ENCODE measurements around the gene OGFOD1.
A peak's percentile ranks its signal among the peaks of the same experiment; 100 is the strongest.

OGFOD1 gene

DNA sequence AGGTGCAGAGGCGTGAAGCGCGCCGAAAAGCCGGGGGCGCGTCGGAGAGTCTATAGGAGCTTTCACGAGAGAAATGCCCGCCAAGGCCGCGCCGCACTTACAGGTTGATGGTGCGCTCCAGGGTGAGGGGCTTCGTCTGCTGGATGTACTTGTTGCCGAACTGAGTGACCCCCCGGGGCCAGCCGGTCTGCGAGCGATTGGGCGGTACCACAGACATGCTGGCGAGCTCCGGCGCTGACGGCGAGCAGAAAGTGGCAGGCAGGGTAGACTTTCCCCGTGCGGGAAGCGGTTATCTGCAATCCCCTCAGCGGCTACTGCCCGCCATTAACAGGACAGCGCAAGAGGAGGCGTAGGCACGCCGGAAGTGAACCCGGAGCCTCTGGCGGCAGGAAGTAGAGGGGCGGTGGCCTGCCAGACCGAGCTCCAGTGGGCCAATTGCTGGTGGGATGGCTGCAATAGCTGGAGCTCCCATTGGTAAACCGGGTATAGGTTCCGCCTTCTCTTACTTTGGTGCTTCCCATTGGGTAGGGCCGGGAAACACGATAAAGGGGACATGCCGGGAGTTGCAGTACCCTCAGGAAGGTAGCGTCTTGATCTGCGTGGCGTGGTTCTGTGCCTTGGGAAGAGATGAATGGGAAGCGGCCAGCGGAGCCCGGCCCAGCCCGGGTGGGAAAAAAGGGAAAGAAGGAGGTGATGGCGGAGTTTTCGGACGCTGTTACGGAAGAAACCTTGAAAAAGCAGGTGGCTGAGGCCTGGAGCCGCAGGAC, at the start of gene OGFOD1, which contains the start of gene NUDT21:
Gene OGFOD1, plus strand, starts transcription at position 569 of the 767 bp plus-strand sequence. Its CDS starts 59 bp downstream, at position 628.
Gene NUDT21, minus strand, starts transcription at position 347 of the 767 bp plus-strand sequence. Its CDS starts 130 bp downstream, at position 217.
- peak; percentile 90 for DNase-seq

DNA sequence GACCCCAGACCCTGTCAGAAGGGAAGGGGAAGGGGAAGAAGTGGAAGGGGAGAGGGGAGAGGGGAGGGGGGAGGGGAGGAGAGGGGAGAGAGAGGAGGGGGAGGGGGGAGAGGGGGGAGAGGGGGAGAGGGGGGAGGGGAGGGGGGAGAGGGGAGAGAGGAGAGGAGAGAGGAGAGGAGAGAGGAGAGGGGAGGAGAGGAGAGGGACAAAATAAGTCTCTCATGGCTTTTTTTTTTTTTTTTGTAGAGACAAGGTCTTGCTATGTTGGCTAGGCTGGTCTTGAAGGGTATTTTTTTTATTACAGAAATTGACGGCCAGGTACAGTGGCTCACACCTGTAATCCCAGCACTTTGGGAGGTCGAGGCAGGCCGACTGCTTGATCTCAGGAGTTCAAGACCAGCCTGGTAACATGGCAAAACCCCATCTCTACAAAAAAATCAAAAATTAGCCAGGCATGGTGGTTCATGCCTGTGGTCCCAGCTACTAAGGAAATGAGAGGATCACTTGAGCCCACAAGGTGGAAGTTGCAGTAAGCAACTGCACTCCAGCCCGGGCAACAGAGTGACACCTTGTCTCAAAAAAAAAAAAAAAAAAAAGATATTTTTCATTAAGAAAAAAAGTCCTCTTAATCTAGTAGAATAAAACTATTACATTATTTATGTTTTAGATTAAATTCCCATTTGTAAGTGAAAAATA, 45.2 kb upstream of the OGFOD1 start:
- DNase-seq = no peak

DNA sequence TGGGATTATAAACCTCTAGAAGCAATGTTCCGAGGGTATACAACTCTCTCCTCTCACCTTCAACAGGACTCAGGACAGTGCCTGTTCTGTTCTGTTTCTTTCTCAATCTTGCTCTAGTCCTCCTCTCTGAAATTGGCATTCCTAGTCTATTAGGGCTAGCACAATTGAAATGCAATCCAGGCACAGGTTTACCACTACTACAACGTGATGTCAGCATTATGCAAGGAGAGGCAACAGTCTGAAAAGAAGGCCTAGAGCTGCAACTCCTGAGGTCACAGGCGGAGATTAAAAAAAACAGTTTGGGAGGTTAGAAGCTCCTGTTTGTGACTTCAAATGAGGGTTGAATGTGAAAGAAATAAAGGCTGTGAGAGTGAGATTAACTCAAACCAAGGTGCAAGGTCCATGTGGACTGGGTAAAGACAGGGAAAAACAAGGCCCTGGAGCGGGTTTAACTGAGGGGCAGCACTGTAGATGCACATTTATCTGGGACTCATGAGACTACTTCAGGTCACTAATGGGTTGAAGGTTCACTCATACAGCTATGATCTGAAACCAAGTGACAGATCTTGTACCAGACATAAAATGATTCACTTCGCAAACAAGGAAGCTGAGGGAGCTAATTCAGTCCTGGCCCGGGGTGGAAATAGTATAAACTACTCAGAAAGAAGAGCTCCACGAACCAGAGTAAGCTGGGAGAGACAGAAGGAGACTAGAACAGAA, 42.8 kb upstream of the OGFOD1 start:
- DNase-seq = no peak

DNA sequence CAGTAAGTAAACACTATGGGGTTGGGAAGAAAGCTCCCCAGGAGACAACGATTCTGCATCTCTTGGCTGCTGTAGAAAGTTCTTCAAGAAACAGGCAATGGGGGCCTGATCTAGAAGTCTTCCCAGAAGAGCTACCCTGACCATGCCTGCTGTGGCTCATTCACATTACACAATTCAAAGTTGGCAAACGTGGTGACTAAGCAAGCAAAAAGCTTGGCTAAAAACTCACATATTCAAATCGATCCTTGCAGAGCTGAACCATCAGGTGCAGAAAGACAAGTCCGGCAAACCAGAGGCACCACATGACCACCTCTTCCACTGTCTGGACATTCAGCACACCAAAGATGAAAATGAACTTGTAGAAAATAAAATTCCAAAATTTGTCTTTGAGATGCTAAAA, 42.2 kb upstream of the OGFOD1 start:
- DNase-seq = no peak

DNA sequence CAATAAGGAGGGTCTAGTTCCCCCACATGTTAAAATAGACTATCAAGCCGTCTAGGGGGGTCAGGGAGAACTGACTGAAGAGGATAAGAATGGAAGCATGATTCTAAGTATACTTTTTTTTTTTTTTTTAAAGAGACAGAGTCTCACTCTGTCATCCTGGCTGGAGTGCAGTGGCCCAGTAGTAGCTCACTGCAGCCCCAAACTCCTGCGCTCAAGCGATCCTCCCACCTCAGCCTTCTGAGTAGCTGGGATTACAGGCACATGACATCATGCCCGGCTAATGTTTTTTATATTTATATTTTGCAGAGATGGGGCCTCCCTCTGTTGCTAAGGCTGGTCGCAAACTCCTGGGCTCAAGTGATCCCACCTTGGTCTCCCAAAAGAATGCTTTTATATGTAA, 40.2 kb upstream of the OGFOD1 start:
- no peak for DNase-seq

DNA sequence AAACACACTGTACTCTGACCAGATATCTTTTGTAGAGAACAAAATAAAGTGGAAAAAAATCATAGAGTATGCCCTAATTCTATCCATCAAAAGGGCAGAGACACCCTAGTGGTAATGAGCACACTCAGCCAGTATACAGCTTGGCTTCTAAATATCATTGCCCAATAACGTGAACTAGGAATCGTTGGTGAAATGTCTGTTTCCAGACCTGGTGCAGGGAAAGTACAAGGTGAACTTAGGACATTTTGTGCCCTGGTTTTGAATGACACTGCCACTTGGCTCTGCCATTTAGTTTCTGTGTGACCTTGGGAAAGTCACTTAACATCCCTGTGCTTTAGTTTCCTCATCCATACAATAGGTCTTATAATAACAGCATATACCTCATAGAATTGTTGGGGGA, 39.7 kb upstream of the OGFOD1 start:
- no peak for DNase-seq

DNA sequence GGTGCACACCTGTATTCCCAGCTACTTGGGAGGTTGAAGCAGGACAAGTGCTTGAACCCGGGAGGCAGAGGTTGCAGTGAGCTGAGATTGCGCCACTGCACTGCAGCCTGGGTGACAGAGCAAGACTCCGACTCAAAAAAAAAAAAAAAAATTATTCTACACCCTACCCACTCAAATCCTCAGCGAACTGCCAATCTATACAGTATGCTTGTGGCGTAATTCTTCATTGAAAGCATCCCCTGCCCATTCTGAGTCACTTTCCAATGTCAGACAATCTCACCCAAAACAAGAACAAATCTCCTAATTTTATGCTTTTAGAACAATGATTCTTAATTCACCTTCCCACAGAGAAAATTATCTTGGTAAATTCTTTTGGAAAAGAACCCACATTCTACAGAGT, 38.0 kb upstream of the OGFOD1 start:
- DNase-seq = no peak

DNA sequence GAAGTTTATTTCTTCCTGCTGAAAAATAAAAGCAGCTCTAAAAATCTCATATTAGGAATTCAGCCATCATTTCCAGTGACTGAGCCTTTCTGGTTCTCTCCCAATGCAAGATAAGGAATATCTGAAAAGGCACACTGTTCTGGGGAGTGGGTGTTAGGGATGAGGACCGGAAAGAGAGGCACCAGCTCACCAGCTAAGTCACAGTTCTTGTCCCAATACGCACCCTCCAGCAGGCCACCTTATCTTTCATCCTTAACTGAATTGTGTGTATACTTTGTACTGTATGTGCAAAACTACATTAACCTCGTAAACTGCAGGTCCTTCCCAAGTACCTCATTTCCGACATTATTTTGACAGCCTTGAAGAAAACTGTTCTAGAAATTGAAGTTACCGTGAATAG, 37.0 kb upstream of the OGFOD1 start:
- no peak for DNase-seq

DNA sequence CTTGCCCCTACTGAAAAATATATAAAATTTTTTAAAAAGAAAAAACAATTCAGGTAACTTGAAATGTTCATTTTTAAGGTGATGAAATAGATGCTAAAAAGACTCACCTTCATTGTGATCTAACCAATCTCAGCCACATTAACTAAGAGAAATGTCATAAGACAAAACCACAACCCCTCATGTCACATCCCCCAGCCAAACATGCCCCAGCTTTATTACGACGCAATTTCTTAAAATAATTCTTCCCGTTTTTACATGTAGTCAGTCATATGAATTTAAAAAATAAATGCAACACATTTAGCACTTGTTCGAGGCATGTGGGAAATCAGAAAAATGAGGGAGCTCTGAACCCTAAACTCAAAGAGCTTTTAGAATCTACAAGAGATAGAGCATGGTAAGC, 35.5 kb upstream of the OGFOD1 start:
- DNase-seq = no peak

DNA sequence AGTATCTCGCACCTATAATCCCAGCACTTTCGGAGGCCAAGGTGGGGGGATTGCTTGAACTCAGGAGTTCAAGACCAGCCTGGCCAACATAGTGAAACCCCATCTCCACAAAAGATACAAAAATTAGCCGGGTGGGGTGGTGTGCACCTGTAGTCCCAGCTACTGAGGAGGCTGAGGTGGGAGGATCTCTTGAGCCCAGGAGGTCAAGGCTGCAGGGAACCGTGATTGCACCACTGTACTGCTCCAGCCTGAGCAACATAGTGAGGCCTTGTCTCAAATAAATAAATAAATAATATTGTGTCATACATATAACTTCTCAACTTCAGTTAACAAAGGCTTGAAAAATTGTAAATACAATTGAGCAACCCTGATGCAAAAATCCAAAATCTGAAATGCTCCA, 34.2 kb upstream of the OGFOD1 start:
- no peak for DNase-seq

DNA sequence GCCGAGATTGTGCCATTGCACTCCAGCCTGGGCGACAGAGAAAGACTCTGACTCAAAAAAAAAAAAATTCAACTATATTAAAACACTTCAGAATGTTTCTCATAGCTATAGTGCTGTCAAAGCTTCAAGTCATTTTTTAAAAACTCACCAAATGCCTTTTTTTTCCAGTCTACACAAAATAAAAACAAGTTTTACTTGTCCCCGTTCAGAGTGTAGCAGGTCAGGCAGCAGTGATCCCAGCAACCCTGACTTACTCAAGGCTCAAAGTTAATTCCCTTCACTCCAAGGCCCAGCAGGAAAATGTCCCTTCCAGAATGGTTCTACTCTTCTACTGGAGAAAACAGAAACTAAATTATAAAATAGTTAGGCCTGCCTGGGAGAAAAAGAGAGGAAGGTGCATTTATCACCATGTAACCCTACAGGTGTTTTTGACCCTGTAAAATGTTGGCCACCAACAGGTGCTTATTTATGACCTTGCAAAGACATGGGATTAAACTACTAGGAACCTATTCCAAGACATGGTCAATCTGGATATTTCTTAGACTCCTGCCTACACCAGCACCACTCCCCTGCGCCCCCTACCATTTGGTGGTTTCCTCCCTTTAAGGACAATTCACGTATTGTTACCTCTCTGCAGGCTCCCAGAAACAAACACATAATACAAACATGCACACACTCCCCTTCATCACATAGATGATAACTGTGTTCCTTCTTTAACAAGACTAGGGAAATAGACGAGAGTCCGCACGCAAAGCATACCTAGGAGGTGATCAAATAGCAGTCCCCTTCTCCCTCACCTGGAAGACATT, 31.4 kb upstream of the OGFOD1 start:
- no peak for DNase-seq

DNA sequence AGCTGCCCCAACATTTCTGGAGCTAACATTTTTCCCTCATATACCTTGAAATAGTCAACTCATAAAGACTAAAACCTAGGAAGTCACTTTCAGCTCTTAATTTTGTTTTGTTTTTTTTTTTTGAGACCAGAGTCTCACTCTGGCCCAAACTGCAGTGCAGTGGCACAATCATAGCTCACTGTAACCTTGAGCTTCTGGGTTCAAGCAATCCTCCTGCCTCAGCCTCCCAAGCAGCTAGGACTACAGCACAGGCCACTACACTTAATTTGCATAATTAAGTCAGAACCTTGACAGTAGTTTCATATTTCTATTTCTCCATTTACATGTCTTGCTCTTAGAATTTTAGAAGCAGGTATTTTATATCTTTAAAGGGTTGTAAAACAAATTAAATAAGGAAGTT, 30.7 kb upstream of the OGFOD1 start:
- no peak for DNase-seq

DNA sequence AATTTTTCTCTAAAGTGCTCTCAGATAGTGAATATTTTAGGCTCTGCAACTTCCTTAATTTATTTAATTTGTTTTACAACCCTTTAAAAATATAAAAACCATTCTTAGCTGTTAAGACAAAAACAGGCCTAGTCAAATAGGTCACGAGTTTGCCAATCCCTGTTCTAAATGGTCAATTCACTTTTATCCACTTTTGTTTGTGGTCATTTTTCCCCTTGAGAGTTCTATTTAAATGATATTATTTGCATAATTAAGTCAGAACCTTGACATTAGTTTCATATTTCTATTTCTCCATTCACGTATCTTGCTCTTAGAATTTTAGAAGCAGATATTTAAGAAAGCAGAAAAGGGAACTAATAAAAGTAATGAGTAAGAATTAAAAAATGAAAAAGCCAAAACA, 30.0 kb upstream of the OGFOD1 start:
- DNase-seq = no peak

DNA sequence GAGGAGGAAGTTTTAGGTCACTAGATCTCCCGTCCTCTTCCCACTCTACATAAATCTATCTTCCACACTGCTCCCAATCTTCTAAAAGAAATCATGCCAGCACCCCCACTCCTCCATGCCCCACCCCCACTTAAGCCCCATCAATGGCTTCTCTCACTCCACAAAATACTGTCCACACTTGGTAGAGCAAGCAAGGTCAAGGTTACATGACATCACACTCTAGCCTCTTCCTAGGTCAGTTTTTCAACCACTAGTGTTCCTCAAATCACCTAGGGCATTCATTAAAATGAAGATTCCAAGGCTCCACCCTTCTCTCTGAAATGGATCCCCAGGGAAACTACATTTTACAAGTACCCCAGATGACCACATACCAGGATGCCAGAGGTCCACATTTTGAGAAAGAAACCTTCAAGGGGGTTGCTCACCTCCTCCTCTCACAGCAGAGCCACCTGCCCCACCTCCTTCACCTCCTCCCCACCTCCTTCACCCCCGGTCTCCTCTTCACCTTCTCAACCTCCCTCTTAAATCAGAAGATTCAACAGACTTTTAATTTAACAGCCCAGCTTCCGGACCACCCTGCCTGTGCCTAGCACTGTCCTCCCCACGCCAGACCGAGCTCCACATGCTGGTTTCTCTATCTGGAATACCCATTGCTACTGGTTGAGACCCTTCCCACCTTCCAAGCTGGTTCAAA, 29.2 kb upstream of the OGFOD1 start:
- no peak for DNase-seq

DNA sequence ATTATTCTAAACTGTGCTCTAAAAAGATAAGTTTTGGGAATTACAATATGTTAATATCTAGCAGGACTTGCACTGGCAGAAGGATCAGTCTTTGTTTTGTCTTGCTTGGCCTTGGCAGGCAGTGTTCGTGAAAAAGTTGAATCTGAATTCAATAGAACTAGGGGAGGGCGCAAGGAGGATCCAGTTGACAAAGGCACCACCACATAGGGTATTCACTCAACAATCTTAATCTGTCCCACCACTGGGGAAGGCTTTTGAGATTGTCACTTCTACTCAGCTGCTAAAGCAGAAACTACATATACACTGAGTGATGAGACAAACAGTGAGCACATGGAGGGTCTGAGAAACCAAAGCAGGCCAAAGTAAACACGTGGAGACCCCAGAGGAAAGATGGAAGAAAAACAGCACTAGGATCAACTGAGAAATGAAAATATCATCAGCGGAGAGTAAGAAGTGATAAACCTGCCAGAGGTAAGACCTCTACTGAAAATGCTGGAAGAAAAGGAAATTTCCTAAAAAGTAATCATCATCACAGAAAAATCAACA, 28.4 kb upstream of the OGFOD1 start:
- DNase-seq = no peak

DNA sequence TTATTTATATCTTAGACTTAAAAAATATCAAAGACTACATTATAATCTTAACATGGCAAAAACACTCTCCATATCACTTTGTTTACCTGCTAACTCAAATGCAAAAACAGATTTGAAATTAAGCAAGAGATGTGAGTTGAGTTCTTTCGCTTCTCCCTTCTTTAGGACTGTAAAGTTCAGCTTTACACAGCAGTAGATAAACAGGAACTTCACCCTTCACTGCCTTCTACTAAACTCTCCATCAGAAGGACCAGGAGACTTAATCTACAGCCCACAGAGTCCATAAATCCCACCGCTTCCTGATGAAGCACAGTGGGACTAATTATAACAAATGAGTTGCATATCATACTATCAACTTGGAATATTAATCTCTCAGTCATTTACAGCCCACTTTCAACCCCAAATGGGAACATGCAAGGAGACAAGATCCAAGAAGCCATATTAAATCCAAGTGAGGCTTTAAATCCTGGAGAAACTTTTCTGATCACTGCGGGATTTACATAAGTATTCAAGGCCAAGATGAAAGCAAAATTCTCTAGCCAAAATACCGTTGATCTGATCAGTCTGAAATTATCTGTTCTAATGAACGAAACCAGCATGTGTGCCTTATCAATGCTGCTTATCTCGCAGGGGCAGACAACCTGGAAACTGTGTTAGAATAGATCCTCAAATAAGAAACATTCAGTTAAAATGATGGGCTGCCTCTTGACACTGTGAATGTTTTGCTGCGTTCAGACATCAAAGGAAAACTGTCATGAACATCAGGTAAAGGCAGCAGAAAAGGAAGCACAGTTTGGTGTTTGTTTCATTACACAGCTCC, 27.6 kb upstream of the OGFOD1 start:
- DNase-seq = no peak

DNA sequence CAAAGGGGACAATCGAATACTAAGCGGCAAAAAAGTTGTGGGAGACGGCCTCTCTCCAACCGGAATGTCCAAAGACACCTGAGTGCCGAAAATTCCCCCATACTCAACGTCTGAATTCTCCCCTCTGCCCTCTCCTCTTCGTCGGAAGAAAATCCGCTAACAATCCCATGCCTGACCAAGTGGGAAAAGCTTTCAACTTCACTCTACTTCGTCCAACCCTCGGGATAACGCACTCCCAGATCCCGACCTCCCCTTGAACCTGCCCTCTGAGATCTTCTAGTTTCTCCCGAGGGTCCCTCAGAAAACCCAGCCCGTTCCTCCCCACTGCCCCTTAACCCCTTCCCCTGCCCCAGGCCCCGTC, 27.0 kb upstream of the OGFOD1 start:
- no peak for DNase-seq

DNA sequence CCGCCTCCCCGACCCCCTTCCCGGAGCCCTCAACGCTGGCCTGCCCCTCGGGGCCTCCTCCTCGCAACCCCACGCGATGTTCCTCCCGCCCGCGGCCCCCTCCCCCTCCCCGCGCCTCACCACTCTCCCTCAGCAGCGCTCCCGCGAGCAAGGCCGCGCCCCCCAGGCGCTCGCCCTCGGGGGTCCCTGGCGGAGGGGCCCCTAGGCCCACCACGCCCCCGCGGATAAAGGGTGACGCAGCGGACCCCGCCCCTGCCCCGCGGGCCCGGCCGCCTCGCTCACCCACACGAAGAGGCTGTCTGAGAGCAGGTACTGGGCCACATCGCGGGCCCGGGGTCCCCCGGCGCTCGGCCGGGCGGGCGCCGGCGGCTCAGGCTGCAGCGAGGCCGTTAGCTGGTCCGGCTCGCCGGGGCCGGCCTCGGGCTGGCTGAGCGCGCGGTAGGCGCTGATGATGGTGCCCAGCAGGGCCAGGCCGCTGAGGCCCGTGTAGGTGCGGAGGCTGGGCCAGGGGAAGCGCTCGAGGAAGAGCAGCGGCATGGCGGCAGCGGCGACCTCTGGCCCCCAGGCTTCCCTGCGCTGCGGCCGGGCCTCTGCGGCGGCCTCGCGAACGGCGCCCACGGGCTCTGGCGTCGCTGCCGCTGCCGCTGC, 26.4 kb upstream of the OGFOD1 start:
- no peak for DNase-seq

DNA sequence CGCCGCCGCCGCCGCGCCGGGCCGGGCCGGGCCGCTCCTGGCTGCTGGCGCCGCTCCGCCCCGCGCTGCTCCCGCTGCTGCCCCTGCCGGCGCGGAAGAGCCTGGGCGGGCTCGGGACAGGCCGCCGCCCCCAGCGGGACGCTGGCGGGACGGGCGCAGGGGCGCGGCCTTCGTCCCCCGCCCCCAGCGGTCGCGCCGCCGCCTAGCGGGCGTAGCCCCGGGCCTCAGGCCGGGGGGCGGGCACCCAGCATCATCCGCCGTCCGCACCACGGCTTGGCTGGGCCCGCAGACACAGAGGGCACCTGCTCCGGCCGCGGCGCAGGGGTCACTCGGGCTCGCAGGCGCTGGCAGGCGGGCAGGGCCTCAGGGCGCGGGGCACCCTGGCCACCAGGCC, 25.9 kb upstream of the OGFOD1 start, which contains the start of gene AMFR:
Gene AMFR, minus strand, starts transcription at position 107 of the 394 bp plus-strand sequence. CDS start 218 bp downstream, outside the sequence.
- peak; percentile 47 for DNase-seq

DNA sequence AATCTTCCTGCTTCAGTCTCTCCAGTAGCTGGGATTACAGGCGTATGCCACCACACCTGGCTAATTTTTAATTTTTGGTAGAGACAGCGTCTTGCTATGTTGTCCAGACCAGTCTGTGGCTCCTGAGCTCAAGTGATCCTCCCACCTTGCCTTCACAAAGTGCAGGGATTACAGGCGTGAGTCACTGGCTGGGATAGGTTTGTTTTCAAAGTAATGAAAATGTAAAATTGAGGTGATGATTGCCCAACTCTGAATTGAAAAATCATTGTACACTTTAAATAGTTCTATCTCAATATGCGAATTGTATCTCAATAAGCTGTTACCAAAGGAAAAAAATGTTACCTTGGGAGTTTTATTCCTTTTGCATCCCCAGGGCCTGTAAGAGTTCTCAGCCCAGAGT, 24.8 kb upstream of the OGFOD1 start:
- DNase-seq = no peak

DNA sequence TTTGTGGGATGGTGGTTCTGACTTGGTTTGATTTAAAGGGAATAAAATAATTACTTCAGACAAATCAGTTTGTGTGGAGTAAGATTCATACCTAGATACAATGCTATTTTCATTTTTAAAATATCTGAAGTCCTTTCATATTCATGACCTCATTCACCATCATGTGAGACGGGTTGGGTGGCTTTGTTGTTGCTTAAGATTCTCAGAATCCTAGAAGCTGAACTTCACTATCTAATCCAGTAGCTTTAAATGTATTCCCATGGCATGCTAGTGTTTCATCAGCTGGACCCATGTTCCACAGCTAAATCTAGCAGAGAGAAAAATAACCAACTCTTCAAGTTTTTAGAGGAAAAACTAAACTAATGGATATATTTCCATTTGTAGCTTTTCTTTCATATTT, 23.3 kb upstream of the OGFOD1 start:
- DNase-seq = no peak
